HK-2 (cell line): Measurements from ENCODE around the gene RBP4.

Experiments
- DNase-seq: peaks from one replicate; pipeline ENCODE4 v3.0.0-alpha.2; 2018; ENCODE audit not compliant: unreplicated experiment

RBP4 gene

GRCh38 chr10:93601146-93601773 lies at the start of gene RBP4:
TSS of gene RBP4 (minus strand) at chr10:93601235. CDS start at chr10:93601028, 207 bp downstream.
- DNase-seq, result no peak

GRCh38 chr10:93639791-93640190 lies 38.8 kb upstream of the RBP4 start:
- no peak for DNase-seq

GRCh38 chr10:93630625-93631557 lies 29.9 kb upstream of the RBP4 start:
- peak; percentile 1 for DNase-seq

- DNase-seq, result no peak
Observed at GRCh38 chr10:93629647-93630305, 28.7 kb upstream of the RBP4 start.

- DNase-seq, result no peak
Observed at GRCh38 chr10:93628858-93629257, 27.8 kb upstream of the RBP4 start.

GRCh38 chr10:93622942-93623341 lies 21.9 kb upstream of the RBP4 start:
- DNase-seq, result no peak

GRCh38 chr10:93620925-93621324 lies 19.9 kb upstream of the RBP4 start:
- DNase-seq, result no peak

- no peak for DNase-seq
Observed at GRCh38 chr10:93615576-93616235, 14.7 kb upstream of the RBP4 start.

- DNase-seq, result no peak
Observed at GRCh38 chr10:93614101-93614825, 13.2 kb upstream of the RBP4 start.

- DNase-seq, result no peak
Observed at GRCh38 chr10:93613126-93613525, 12.1 kb upstream of the RBP4 start.

GRCh38 chr10:93612311-93612710 lies 11.3 kb upstream of the RBP4 start, which contains the start of gene PDE6C:
TSS of gene PDE6C (plus strand) at chr10:93612537. CDS start at chr10:93612726, 189 bp downstream.
- DNase-seq, result no peak

GRCh38 chr10:93608421-93608820 lies 7.4 kb upstream of the RBP4 start:
- DNase-seq, result no peak

GRCh38 chr10:93604146-93604545 lies 3.1 kb upstream of the RBP4 start:
- DNase-seq, result no peak

- no peak for DNase-seq
Observed at GRCh38 chr10:93603023-93603422, 2.0 kb upstream of the RBP4 start.

GRCh38 chr10:93601774-93602162 lies 733 bp upstream of the RBP4 start:
- DNase-seq, result no peak

- DNase-seq, result no peak
Observed at GRCh38 chr10:93600446-93601145, 439 bp downstream of the RBP4 start.

GRCh38 chr10:93599778-93600177 lies 1.3 kb downstream of the RBP4 start:
- DNase-seq, result no peak

- no peak for DNase-seq
Observed at GRCh38 chr10:93599335-93599734, 1.7 kb downstream of the RBP4 start.

GRCh38 chr10:93598157-93598556 lies 2.9 kb downstream of the RBP4 start:
- DNase-seq, result no peak

GRCh38 chr10:93597075-93597599 lies 3.9 kb downstream of the RBP4 start:
- no peak for DNase-seq
